Neural progenitor cell (in vitro differentiated cells): ENCODE data around the gene GJA1. TPM values are rescaled to one million over a fixed set of nuclear protein-coding genes. Genes with fewer than 3 reads are reported as not detected.

Source experiments
- DNase-seq: peaks from one replicate; pipeline ENCODE4 v3.0.0-alpha.2; 2016; ENCODE audit warnings: low spot score
- H2AFZ ChIP-seq: fragments of 200-600 bp; sonication (generic); replicated peaks from 2 replicates; pipeline ENCODE4 v1.6.1; 2016; ENCODE audit warnings: antibody characterized with exemption
- H3F3A ChIP-seq: fragments of 200-600 bp; sonication (generic); 2 replicates; pipeline ENCODE4 v1.6.1; 2016; ENCODE audit warnings: antibody characterized with exemption, low read depth
- H3K27ac ChIP-seq: fragments of 200-600 bp; sonication (generic); 2 replicates; pipeline ENCODE4 v1.5.1; 2016; ENCODE audit warnings: mild to moderate bottlenecking
- H3K27me3 ChIP-seq: fragments of 200-600 bp; sonication (generic); 2 replicates; pipeline ENCODE4 v1.6.1; 2016; ENCODE audit warnings: mild to moderate bottlenecking, moderate library complexity
- H3K36me3 ChIP-seq: fragments of 200-600 bp; sonication (generic); 2 replicates; pipeline ENCODE4 v1.5.1; 2016
- H3K4me1 ChIP-seq: fragments of 200-600 bp; sonication (generic); 2 replicates; pipeline ENCODE4 v1.6.1; 2016; ENCODE audit warnings: mixed run types
- H3K4me2 ChIP-seq: fragments of 200-600 bp; sonication (generic); 2 replicates; pipeline ENCODE4 v1.6.1; 2016
- H3K4me3 ChIP-seq: fragments of 200-600 bp; sonication (generic); 2 replicates; pipeline ENCODE4 v1.5.1; 2016
- H3K79me2 ChIP-seq: fragments of 200-600 bp; sonication (generic); 2 replicates; pipeline ENCODE4 v1.6.1; 2016; ENCODE audit warnings: low read depth
- H3K9ac ChIP-seq: fragments of 200-600 bp; sonication (generic); 2 replicates; pipeline ENCODE4 v1.6.1; 2016
- H3K9me3 ChIP-seq: fragments of 200-600 bp; sonication (generic); 2 replicates; pipeline ENCODE4 v1.5.1; 2016; ENCODE audit warnings: low read depth
- H4K20me1 ChIP-seq: fragments of 200-600 bp; sonication (generic); 2 replicates; pipeline ENCODE4 v1.6.1; 2016; ENCODE audit warnings: low read depth
- H3K27ac Mint-ChIP-seq: 3 replicates; pipeline ENCODE4 v1.8.0; 2021; ENCODE audit warnings: mixed read lengths
- H3K27me3 Mint-ChIP-seq: 2 replicates; pipeline ENCODE4 v1.8.0; 2022; ENCODE audit warnings: low read depth, mild to moderate bottlenecking, inconsistent platforms, moderate library complexity, mixed read lengths; ENCODE audit not compliant: insufficient read depth
- H3K36me3 Mint-ChIP-seq: 3 replicates; pipeline ENCODE4 v1.8.0; 2021; ENCODE audit warnings: mixed read lengths
- H3K4me1 Mint-ChIP-seq: 3 replicates; pipeline ENCODE4 v1.8.0; 2021; ENCODE audit warnings: mixed read lengths
- H3K4me3 Mint-ChIP-seq: 3 replicates; pipeline ENCODE4 v1.8.0; 2021; ENCODE audit warnings: mild to moderate bottlenecking, moderate library complexity, mixed read lengths
- H3K9me3 Mint-ChIP-seq: 3 replicates; pipeline ENCODE4 v1.8.0; 2020; ENCODE audit warnings: mixed read lengths
- EZH2 ChIP-seq: fragments of 200-600 bp; sonication (generic); IDR thresholded peaks from 2 replicates; pipeline ENCODE4 v1.6.1; 2017; ENCODE audit warnings: antibody characterized with exemption, mild to moderate bottlenecking, moderate library complexity
- EZH2phosphoT487 ChIP-seq: fragments of 200-600 bp; sonication (generic); IDR thresholded peaks from 2 replicates; pipeline ENCODE4 v1.6.1; 2017; ENCODE audit warnings: antibody characterized with exemption
- total RNA-seq: library from RNA; depleted of rRNA; stranded (reverse); fragments of >200 nt; gene quantifications from 2 replicates; pipeline ENCODE4 v1.2.3, GENCODE V29; 2015; ENCODE audit warnings: low replicate concordance
- TF ChIP-seq, protein P1 (sequence below): fragments of 200-600 bp; sonication (generic); IDR thresholded peaks from 2 replicates; pipeline ENCODE4 v1.5.1; 2017; ENCODE audit warnings: antibody characterized with exemption, mild to moderate bottlenecking

The GJA1 gene
- total RNA-seq, 1 donor from 2014 or later = 622 TPM

DNA sequence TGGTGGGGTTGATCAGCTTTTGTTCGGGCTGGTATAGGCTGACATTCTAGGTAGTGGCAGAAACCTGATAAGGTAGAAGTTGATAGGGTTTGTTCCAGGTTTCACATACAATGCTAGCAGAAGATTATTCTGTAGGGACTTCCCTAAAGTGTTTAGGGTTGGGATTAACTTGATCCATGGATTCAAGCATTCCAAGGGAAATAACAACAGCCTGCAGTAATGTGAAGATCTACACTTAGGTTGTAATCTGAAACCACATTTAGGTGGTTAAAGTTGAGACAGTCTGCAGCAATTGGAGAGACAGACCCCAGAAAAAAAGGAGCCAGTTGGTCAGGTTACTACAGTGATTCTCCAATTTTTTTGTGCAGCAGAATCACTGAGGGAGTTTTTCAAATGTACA is 56.1 kb downstream of the GJA1 start:
- Mint-ChIP-seq H3K4me3 (no peak overlapping the region), H3K27ac (no peak overlapping the region), H3K4me1 (peaks cover 14% of the 10 kb centered on the region), H3K36me3 (no peaks in the 10 kb centered on the region), H3K27me3 (no peaks in the 10 kb centered on the region), H3K9me3 (no peaks in the 10 kb centered on the region)
- Histone ChIP-seq H3K27me3 (no peaks in the 10 kb centered on the region), H3K4me1 (peaks cover 14% of the 10 kb centered on the region), H3K27ac (no peak overlapping the region), H3K36me3 (no peaks in the 10 kb centered on the region), H4K20me1 (no peaks in the 10 kb centered on the region), H3K4me3 (no peak overlapping the region), H2AFZ (no peak overlapping the region), H3K79me2 (no peaks in the 10 kb centered on the region), H3K9ac (no peak overlapping the region), H3K4me2 (no peak overlapping the region), H3K9me3 (no peaks in the 10 kb centered on the region), H3F3A (peaks cover 3% of the 10 kb centered on the region)
- DNase-seq = peak; percentile 26
- TF ChIP-seq EZH2 (no peak), EZH2phosphoT487 (no peak)
- TF ChIP-seq, protein P1, sequence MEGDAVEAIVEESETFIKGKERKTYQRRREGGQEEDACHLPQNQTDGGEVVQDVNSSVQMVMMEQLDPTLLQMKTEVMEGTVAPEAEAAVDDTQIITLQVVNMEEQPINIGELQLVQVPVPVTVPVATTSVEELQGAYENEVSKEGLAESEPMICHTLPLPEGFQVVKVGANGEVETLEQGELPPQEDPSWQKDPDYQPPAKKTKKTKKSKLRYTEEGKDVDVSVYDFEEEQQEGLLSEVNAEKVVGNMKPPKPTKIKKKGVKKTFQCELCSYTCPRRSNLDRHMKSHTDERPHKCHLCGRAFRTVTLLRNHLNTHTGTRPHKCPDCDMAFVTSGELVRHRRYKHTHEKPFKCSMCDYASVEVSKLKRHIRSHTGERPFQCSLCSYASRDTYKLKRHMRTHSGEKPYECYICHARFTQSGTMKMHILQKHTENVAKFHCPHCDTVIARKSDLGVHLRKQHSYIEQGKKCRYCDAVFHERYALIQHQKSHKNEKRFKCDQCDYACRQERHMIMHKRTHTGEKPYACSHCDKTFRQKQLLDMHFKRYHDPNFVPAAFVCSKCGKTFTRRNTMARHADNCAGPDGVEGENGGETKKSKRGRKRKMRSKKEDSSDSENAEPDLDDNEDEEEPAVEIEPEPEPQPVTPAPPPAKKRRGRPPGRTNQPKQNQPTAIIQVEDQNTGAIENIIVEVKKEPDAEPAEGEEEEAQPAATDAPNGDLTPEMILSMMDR = no peak

DNA sequence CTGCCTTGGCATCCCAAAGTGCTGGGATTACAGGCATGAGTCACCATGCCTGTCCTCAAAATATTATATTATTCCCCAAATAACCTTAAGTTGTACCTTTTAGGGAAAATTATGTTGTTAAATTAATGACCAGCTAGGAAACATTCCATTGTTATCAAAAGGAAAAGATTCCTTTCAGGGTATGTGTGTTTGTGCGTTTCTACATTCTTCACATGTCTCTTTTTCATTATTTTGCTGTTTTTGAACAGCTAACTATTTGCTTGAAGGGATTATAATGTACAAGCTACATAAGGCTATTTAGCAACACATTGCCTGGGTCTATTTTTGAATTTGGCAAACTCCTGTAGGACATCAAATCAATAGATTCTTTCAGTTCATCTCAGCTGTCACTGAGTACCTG is 57.1 kb downstream of the GJA1 start:
- no peak for DNase-seq

DNA sequence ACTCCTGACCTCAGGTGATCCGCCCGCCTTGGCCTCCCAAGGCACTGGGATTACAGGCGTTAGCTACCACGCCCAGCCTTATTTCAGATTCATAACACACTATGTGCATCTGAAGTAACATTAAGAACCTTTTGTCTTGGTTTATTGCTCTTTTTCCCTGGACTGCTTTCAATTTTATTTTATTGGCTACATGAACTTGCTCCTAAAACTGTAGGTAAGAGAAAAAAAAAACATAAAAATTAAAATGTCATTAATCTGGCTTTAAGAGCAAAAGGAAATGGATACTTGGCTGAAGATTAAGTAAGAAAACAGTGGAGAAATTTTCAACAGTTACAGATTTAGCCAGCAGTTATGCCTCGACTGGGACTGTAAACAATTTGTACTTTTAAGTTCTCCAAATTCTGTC is 62.5 kb downstream of the GJA1 start:
- no peak for DNase-seq
- Histone ChIP-seq H3K36me3 (no peaks in the 10 kb centered on the region), H2AFZ (no peak overlapping the region), H4K20me1 (no peaks in the 10 kb centered on the region), H3K4me2 (no peak overlapping the region), H3K27ac (no peak overlapping the region), H3K79me2 (no peaks in the 10 kb centered on the region), H3K9me3 (no peaks in the 10 kb centered on the region), H3K27me3 (no peaks in the 10 kb centered on the region), H3K4me1 (no peaks in the 10 kb centered on the region), H3K9ac (no peak overlapping the region), H3F3A (no peaks in the 10 kb centered on the region), H3K4me3 (no peak overlapping the region)
- TF ChIP-seq, protein P1 = no peak
- TF ChIP-seq EZH2phosphoT487 = no peak
- TF ChIP-seq EZH2 = no peak
- Mint-ChIP-seq H3K9me3 (no peaks in the 10 kb centered on the region), H3K36me3 (no peaks in the 10 kb centered on the region), H3K27ac (no peak overlapping the region), H3K4me1 (peaks cover 2% of the 10 kb centered on the region), H3K4me3 (no peak overlapping the region), H3K27me3 (no peaks in the 10 kb centered on the region)

More for the DNA sequence above, 57.1 kb downstream of the GJA1 start:
- Histone ChIP-seq H4K20me1 (no peaks in the 10 kb centered on the region), H2AFZ (no peak overlapping the region), H3K4me2 (no peak overlapping the region), H3K27me3 (no peaks in the 10 kb centered on the region), H3K36me3 (no peaks in the 10 kb centered on the region), H3K9me3 (no peaks in the 10 kb centered on the region), H3K79me2 (no peaks in the 10 kb centered on the region), H3K4me3 (no peak overlapping the region), H3K27ac (no peak overlapping the region), H3K9ac (no peak overlapping the region), H3K4me1 (peaks cover 14% of the 10 kb centered on the region), H3F3A (peaks cover 3% of the 10 kb centered on the region)
- Mint-ChIP-seq H3K4me1 (peaks cover 14% of the 10 kb centered on the region), H3K27ac (peak overlapping the region; percentile 27), H3K36me3 (no peaks in the 10 kb centered on the region), H3K4me3 (no peak overlapping the region), H3K27me3 (no peaks in the 10 kb centered on the region), H3K9me3 (no peaks in the 10 kb centered on the region)
- TF ChIP-seq, protein P1 = no peak
- TF ChIP-seq EZH2phosphoT487 = no peak
- TF ChIP-seq EZH2 = no peak
